ENCODE results near the gene CREBBP. TPM values are rescaled to one million over a fixed set of nuclear protein-coding genes. Genes with fewer than 3 reads are reported as not detected.

The CREBBP gene
- total and polyA plus RNA-seq, 2 donors (not counting 3 experiments of a cell fraction or from before 2014, with no cell fraction given) = 13.8 to 72.7 TPM

GRCh38 chr16:3814755-3815154, 65.8 kb downstream of the CREBBP start:
- peaks cover 15% of the 10 kb centered on the region for H4K20me1 ChIP-seq (replicated peaks; ENCODE audit: control insufficient read depth, extremely low read depth, insufficient read depth, low read length)
- H3K9me1 ChIP-seq (replicated peaks; ENCODE audit: control insufficient read depth, extremely low read depth, insufficient read depth, low read length) = peaks cover 4% of the 10 kb centered on the region
- no peak for TF ChIP-seq JUN (IDR thresholded peaks at IDR 0.05; ENCODE audit: borderline replicate concordance, insufficient read depth, insufficient read length, low read depth)
- TF ChIP-seq, protein P1, sequence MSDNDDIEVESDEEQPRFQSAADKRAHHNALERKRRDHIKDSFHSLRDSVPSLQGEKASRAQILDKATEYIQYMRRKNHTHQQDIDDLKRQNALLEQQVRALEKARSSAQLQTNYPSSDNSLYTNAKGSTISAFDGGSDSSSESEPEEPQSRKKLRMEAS (IDR thresholded peaks at IDR 0.05; ENCODE audit: insufficient read depth, insufficient read length) = no peak
- H3K4me2 ChIP-seq (ENCODE audit: insufficient read depth, low read length) = no peak overlapping the region
- intact Hi-C loops (cut with micrococcal nuclease) = no loop called here
- no peak for FAIRE-seq
- ChIA-PET CTCF (interaction anchor here (1.0 kb wide), 1 partner anchor 18 kb away, joined by 3 read pairs; no protein-coding TSS in a partner anchor), POLR2A (no interaction called here)
- H3K79me2 ChIP-seq (ENCODE audit: control insufficient read depth, insufficient read depth, low read length) = peaks cover 93% of the 10 kb centered on the region
- H3K36me3 ChIP-seq (ENCODE audit: control insufficient read depth in 2 of 2, extremely low read depth in 1 of 2, insufficient read depth in 2 of 2, low read length in 2 of 2) = no peaks in the 10 kb centered on the region
- dilution Hi-C loops (cut with MboI; ENCODE audit: extremely low pct_ligation_motif_present, low sequenced_read_pairs) = no loop called here
- no peak overlapping the region for H3K4me3 ChIP-seq (replicated peaks in 1 of 3; ENCODE audit: insufficient read depth in 1 of 3, low read depth in 1 of 3, low read length in 3 of 3)
- no TSS peak for BruUV-seq (replicated peaks)
- no peak for DNase-seq (ENCODE audit: low read depth, low spot score)
- H2AFZ ChIP-seq (ENCODE audit: low read depth, low read length) = no peak overlapping the region
- H3K27me3 ChIP-seq (ENCODE audit: control insufficient read depth in 2 of 2, insufficient read depth in 2 of 2, low read length in 2 of 2) = no peaks in the 10 kb centered on the region
- H3K9ac ChIP-seq (replicated peaks; ENCODE audit: extremely low read depth, insufficient read depth, low read length) = no peak overlapping the region
- H3K4me1 ChIP-seq (ENCODE audit: control insufficient read depth, extremely low read depth, insufficient read depth, low read length) = peaks cover 7% of the 10 kb centered on the region
- H3K9me3 ChIP-seq (replicated peaks; ENCODE audit: control insufficient read depth, insufficient read depth, low read length) = no peaks in the 10 kb centered on the region
- no peak overlapping the region for H3K27ac ChIP-seq (ENCODE audit: insufficient read depth, low read depth, low read length)

DNA sequence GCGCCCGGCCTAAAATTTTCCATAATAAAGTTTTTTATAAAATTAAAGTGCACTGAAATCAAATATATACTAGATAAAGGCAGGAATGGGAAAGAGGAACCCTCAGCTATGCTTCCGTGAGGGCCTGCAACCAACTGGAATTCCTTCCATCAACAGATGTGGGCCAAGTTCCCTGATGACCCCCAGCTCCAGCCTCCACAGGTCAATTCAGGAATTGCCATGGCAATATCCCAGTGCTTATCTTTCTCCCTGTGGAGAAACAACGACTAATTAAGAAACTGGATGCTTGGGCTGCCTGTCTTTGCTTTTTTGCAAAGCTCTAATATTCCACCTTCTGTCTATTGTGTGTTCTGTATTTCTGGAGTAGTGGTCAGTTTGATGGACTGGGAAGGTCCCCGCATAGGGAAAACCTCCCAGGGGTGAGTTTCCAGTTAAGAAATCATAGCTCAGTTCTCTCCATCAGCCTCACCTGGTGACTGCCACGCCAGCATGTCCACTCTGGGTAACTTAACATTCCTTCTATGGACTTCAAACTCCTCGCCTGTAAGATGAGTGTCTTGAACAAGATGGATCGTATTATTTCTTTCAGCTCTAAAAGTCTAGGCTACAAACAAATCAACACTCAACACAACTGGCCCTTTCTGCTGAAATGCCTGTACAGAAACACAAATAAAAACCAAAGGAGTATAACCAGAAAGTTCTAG, 67.9 kb downstream of the CREBBP start:
- DNase-seq (ENCODE audit: low read depth, low spot score) (no peak), FAIRE-seq (no peak)
- H3K27me3 ChIP-seq (ENCODE audit: control insufficient read depth in 2 of 2, insufficient read depth in 2 of 2, low read length in 2 of 2) = no peaks in the 10 kb centered on the region
- H3K79me2 ChIP-seq (ENCODE audit: control insufficient read depth, insufficient read depth, low read length) = peaks cover 87% of the 10 kb centered on the region
- POLR2A ChIA-PET = no interaction called here
- peaks cover 0 to 6% of the 10 kb centered on the region in 2 experiments for H3K36me3 ChIP-seq (ENCODE audit: control insufficient read depth in 2 of 2, extremely low read depth in 1 of 2, insufficient read depth in 2 of 2, low read length in 2 of 2)
- H4K20me1 ChIP-seq (replicated peaks; ENCODE audit: control insufficient read depth, extremely low read depth, insufficient read depth, low read length) = peaks cover 9% of the 10 kb centered on the region
- H3K4me1 ChIP-seq (ENCODE audit: control insufficient read depth, extremely low read depth, insufficient read depth, low read length) = no peaks in the 10 kb centered on the region
- peaks cover 4% of the 10 kb centered on the region for H3K9me1 ChIP-seq (replicated peaks; ENCODE audit: control insufficient read depth, extremely low read depth, insufficient read depth, low read length)
- CTCF ChIA-PET = interaction anchor here (0.9 to 1.3 kb wide), 3 partner anchors 11 to 123 kb away, joined by 3 to 4 read pairs (median 3); no protein-coding TSS in a partner anchor
- TF ChIP-seq POLR2AphosphoS5 (IDR thresholded peaks at IDR 0.05; ENCODE audit: insufficient read depth, low read depth, low read length) (no peak), FOS (IDR thresholded peaks at IDR 0.05; ENCODE audit: borderline replicate concordance, insufficient read depth, low read length) (no peak)
- H3K9ac ChIP-seq (replicated peaks; ENCODE audit: extremely low read depth, insufficient read depth, low read length) = no peak overlapping the region
- BruUV-seq (replicated peaks) = no TSS peak
- H3K4me2 ChIP-seq (ENCODE audit: insufficient read depth, low read length) = no peak overlapping the region
- H3K4me3 ChIP-seq (replicated peaks in 1 of 3; ENCODE audit: insufficient read depth in 1 of 3, low read depth in 1 of 3, low read length in 3 of 3) = no peak overlapping the region
- H2AFZ ChIP-seq (ENCODE audit: low read depth, low read length) = no peak overlapping the region
- intact Hi-C loops (cut with micrococcal nuclease) (no loop called here), dilution Hi-C loops (cut with MboI; ENCODE audit: extremely low pct_ligation_motif_present, low sequenced_read_pairs) (no loop called here)
- H3K9me3 ChIP-seq (replicated peaks; ENCODE audit: control insufficient read depth, insufficient read depth, low read length) = no peaks in the 10 kb centered on the region
- H3K27ac ChIP-seq (ENCODE audit: insufficient read depth, low read depth, low read length) = no peak overlapping the region

All from endothelial cell of umbilical vein (primary cell).